GM18526 (cell line): ENCODE data around the gene SULT1B1.

Source experiments
- POLR2A ChIP-seq: IDR thresholded peaks from 3 replicates; pipeline ENCODE4 v1.6.1; 2011; ENCODE audit not compliant: insufficient read length; ENCODE audit errors: extremely low read depth

SULT1B1 gene

GRCh38 chr4:69759189-69759604 lies 1.2 kb downstream of the SULT1B1 start:
- no peak for TF ChIP-seq POLR2A

GRCh38 chr4:69757464-69757863 lies 3.0 kb downstream of the SULT1B1 start:
- TF ChIP-seq POLR2A = no peak

- no peak for TF ChIP-seq POLR2A
Observed at GRCh38 chr4:69754926-69755580, 5.4 kb downstream of the SULT1B1 start.

GRCh38 chr4:69753686-69754085 lies 6.7 kb downstream of the SULT1B1 start:
- TF ChIP-seq POLR2A = no peak

GRCh38 chr4:69750346-69750745 lies 10.1 kb downstream of the SULT1B1 start:
- no peak for TF ChIP-seq POLR2A

- no peak for TF ChIP-seq POLR2A
Observed at GRCh38 chr4:69749771-69750170, 10.6 kb downstream of the SULT1B1 start.

GRCh38 chr4:69748173-69748572 lies 12.2 kb downstream of the SULT1B1 start:
- TF ChIP-seq POLR2A = no peak

- no peak for TF ChIP-seq POLR2A
Observed at GRCh38 chr4:69744157-69744478, 16.3 kb downstream of the SULT1B1 start.

- TF ChIP-seq POLR2A = no peak
Observed at GRCh38 chr4:69743476-69744156, 16.8 kb downstream of the SULT1B1 start.

GRCh38 chr4:69742596-69742995 lies 17.8 kb downstream of the SULT1B1 start:
- no peak for TF ChIP-seq POLR2A

GRCh38 chr4:69738872-69739271 lies 21.5 kb downstream of the SULT1B1 start:
- no peak for TF ChIP-seq POLR2A

- no peak for TF ChIP-seq POLR2A
Observed at GRCh38 chr4:69735119-69735518, 25.3 kb downstream of the SULT1B1 start.

GRCh38 chr4:69731847-69732246 lies 28.6 kb downstream of the SULT1B1 start:
- no peak for TF ChIP-seq POLR2A

GRCh38 chr4:69731241-69731640 lies 29.2 kb downstream of the SULT1B1 start:
- no peak for TF ChIP-seq POLR2A

- TF ChIP-seq POLR2A = no peak
Observed at GRCh38 chr4:69730002-69730401, 30.4 kb downstream of the SULT1B1 start.

- TF ChIP-seq POLR2A = no peak
Observed at GRCh38 chr4:69727926-69728325, 32.5 kb downstream of the SULT1B1 start.

- no peak for TF ChIP-seq POLR2A
Observed at GRCh38 chr4:69727426-69727825, 33.0 kb downstream of the SULT1B1 start.
